GOT3 (cell line): ENCODE data around the gene CHTF8.
"Not testable (repeated sequence)": the region's sequence is repeated elsewhere in the genome, so short reads cannot be mapped to it uniquely, and the experiment has no call there.

ENCODE experiments used
- DNase-seq: peaks from one replicate; lab custom pipeline; 2025; ENCODE audit warnings: mixed read lengths; lab: John Stamatoyannopoulos, UW

CHTF8 gene

GRCh38 chr16:69138608-69139007, 6.2 kb upstream of the CHTF8 start:
- no peak for DNase-seq

- DNase-seq: no peak
These were observed 1.1 kb upstream of the CHTF8 start for GRCh38 chr16:69133373-69133954.

GRCh38 chr16:69131839-69132423, 457 bp downstream of the CHTF8 start:
- DNase-seq: peak; percentile 19

- no peak for DNase-seq
These were observed 1.1 kb downstream of the CHTF8 start for GRCh38 chr16:69131167-69131838.

- no peak for DNase-seq
These were observed 1.9 kb downstream of the CHTF8 start for GRCh38 chr16:69130461-69130860.

GRCh38 chr16:69127966-69128510, 4.3 kb downstream of the CHTF8 start:
- DNase-seq: no peak

- not testable (repeated sequence) for DNase-seq
These were observed 5.6 kb downstream of the CHTF8 start for GRCh38 chr16:69126801-69127200.

- DNase-seq: no peak
These were observed 6.2 kb downstream of the CHTF8 start for GRCh38 chr16:69126221-69126620.

- DNase-seq: not testable (repeated sequence)
These were observed 7.4 kb downstream of the CHTF8 start for GRCh38 chr16:69124961-69125360.

- not testable (repeated sequence) for DNase-seq
These were observed 8.0 kb downstream of the CHTF8 start for GRCh38 chr16:69124406-69124805.

- no peak for DNase-seq
These were observed 8.5 kb downstream of the CHTF8 start for GRCh38 chr16:69123910-69124309.

- DNase-seq: no peak
These were observed 12.2 kb downstream of the CHTF8 start for GRCh38 chr16:69120096-69120664.

GRCh38 chr16:69119536-69119935, 12.9 kb downstream of the CHTF8 start:
- no peak for DNase-seq

GRCh38 chr16:69118994-69119393, 13.4 kb downstream of the CHTF8 start:
- DNase-seq: no peak

- no peak for DNase-seq
These were observed 13.9 kb downstream of the CHTF8 start for GRCh38 chr16:69118468-69118867.

- no peak for DNase-seq
These were observed 15.5 kb downstream of the CHTF8 start for GRCh38 chr16:69116906-69117305.

- DNase-seq: no peak
These were observed 16.0 kb downstream of the CHTF8 start for GRCh38 chr16:69116256-69116875.

- DNase-seq: no peak
These were observed 16.6 kb downstream of the CHTF8 start for GRCh38 chr16:69115837-69116236.

GRCh38 chr16:69115361-69115760, 17.0 kb downstream of the CHTF8 start:
- no peak for DNase-seq

GRCh38 chr16:69114976-69115355, 17.4 kb downstream of the CHTF8 start:
- DNase-seq: no peak

- DNase-seq: no peak
These were observed 17.9 kb downstream of the CHTF8 start for GRCh38 chr16:69114346-69114975.

GRCh38 chr16:69113216-69113615, 19.2 kb downstream of the CHTF8 start:
- no peak for DNase-seq
